GM21576 (cell line): ENCODE measurements around the gene NRG3.

Experiments used
- ATAC-seq: cut with Tn5 transposase; IDR thresholded peaks from one replicate; pipeline ENCODE4 v1.9.1; 2021; ENCODE audit warnings: mild to moderate bottlenecking, moderate library complexity; ENCODE audit not compliant: unreplicated experiment

The NRG3 gene

GRCh38 chr10:82551506-82551905, 676.5 kb downstream of the NRG3 start:
- ATAC-seq: no peak

- ATAC-seq: no peak
Observed at GRCh38 chr10:82552267-82552666, 677.3 kb downstream of the NRG3 start.

- ATAC-seq: no peak
Observed at GRCh38 chr10:82554381-82554780, 679.4 kb downstream of the NRG3 start.

GRCh38 chr10:82558014-82558607, 683.1 kb downstream of the NRG3 start:
- ATAC-seq: no peak

GRCh38 chr10:82564353-82565196, 689.6 kb downstream of the NRG3 start:
- no peak for ATAC-seq

GRCh38 chr10:82565197-82565575, 690.2 kb downstream of the NRG3 start:
- ATAC-seq: no peak

- no peak for ATAC-seq
Observed at GRCh38 chr10:82572744-82573143, 697.8 kb downstream of the NRG3 start.

GRCh38 chr10:82574081-82574480, 699.1 kb downstream of the NRG3 start:
- ATAC-seq: no peak

- ATAC-seq: no peak
Observed at GRCh38 chr10:82575318-82575717, 700.3 kb downstream of the NRG3 start.

- ATAC-seq: no peak
Observed at GRCh38 chr10:82576093-82576492, 701.1 kb downstream of the NRG3 start.

- ATAC-seq: no peak
Observed at GRCh38 chr10:82581940-82582339, 706.9 kb downstream of the NRG3 start.

GRCh38 chr10:82591421-82591820, 716.4 kb downstream of the NRG3 start:
- ATAC-seq: no peak

- ATAC-seq: no peak
Observed at GRCh38 chr10:82597840-82598239, 722.8 kb downstream of the NRG3 start.

- ATAC-seq: no peak
Observed at GRCh38 chr10:82609845-82610244, 734.9 kb downstream of the NRG3 start.

GRCh38 chr10:82618007-82618406, 743.0 kb downstream of the NRG3 start:
- no peak for ATAC-seq

GRCh38 chr10:82621680-82622079, 746.7 kb downstream of the NRG3 start:
- ATAC-seq: no peak

GRCh38 chr10:82622479-82622878, 747.5 kb downstream of the NRG3 start:
- ATAC-seq: no peak

- no peak for ATAC-seq
Observed at GRCh38 chr10:82625512-82626189, 750.7 kb downstream of the NRG3 start.

- no peak for ATAC-seq
Observed at GRCh38 chr10:82628373-82628772, 753.4 kb downstream of the NRG3 start.

- ATAC-seq: no peak
Observed at GRCh38 chr10:82643076-82643475, 768.1 kb downstream of the NRG3 start.

GRCh38 chr10:82643601-82644000, 768.6 kb downstream of the NRG3 start:
- no peak for ATAC-seq

GRCh38 chr10:82645221-82645620, 770.2 kb downstream of the NRG3 start:
- ATAC-seq: no peak
